CD14-positive monocyte (primary cell): ENCODE data around the gene VAMP2. TPM values are rescaled to one million over a fixed set of nuclear protein-coding genes. Genes with fewer than 3 reads are reported as not detected.

Experiments
- DNase-seq, 3 donors: peaks; one replicate each; pipeline ENCODE4 v3.0.0-alpha.2; 2011 to 2022
- H2AFZ ChIP-seq: 2 replicates; pipeline ENCODE4 v1.6.0; 2012; ENCODE audit warnings: mild to moderate bottlenecking, low read depth, low read length, inconsistent platforms; ENCODE audit not compliant: insufficient read depth, poor library complexity, severe bottlenecking
- H3K27ac ChIP-seq, 2 donors: 1 replicate in 1 of 2; 2 replicates in 1 of 2; pipeline ENCODE4 v1.5.1; 2012 to 2013; ENCODE audit warnings: low read length in 2 of 2, control low read depth in 1 of 2, inconsistent platforms in 1 of 2, low read depth in 1 of 2, mild to moderate bottlenecking in 1 of 2
- H3K27me3 ChIP-seq, 2 donors: one replicate each; pipeline versions ENCODE4 v1.6.0 to v1.6.1; 2011 to 2013; ENCODE audit warnings: low read length in 2 of 2; ENCODE audit not compliant: control insufficient read depth in 2 of 2, insufficient read depth in 2 of 2
- H3K36me3 ChIP-seq, 2 donors: replicated peaks in 1 of 2; 1 replicate in 1 of 2; 2 replicates in 1 of 2; pipeline versions ENCODE4 v1.5.1 to v1.6.1; 2012 to 2013; ENCODE audit warnings: low read length in 2 of 2, control low read depth in 1 of 2, inconsistent platforms in 1 of 2, mild to moderate bottlenecking in 1 of 2; ENCODE audit not compliant: insufficient read depth in 2 of 2, control insufficient read depth in 1 of 2
- H3K4me1 ChIP-seq, 2 donors: 1 replicate in 1 of 2; 2 replicates in 1 of 2; pipeline versions ENCODE4 v1.5.1 to v1.6.1; 2012 to 2013; ENCODE audit warnings: low read length in 2 of 2, control low read depth in 1 of 2, inconsistent platforms in 1 of 2, mild to moderate bottlenecking in 1 of 2, moderate library complexity in 1 of 2; ENCODE audit not compliant: insufficient read depth in 2 of 2, control insufficient read depth in 1 of 2
- H3K4me2 ChIP-seq: replicated peaks from 2 replicates; pipeline ENCODE3; 2012; ENCODE audit warnings: low read length, moderate library complexity, mild to moderate bottlenecking; ENCODE audit not compliant: poor library complexity, severe bottlenecking; ENCODE audit errors: extremely low read depth
- H3K4me3 ChIP-seq, 3 experiments: fragments of 200-600 bp in 1 of 3; sonication (generic) in 1 of 3; replicated peaks in 1 of 3; 1 replicate in 2 of 3; 2 replicates in 1 of 3; pipeline ENCODE4 v1.5.1; 2011 to 2013; ENCODE audit warnings: low read length in 3 of 3, mild to moderate bottlenecking in 3 of 3, control low read depth in 2 of 3, low read depth in 2 of 3, inconsistent platforms in 1 of 3, moderate library complexity in 1 of 3
- H3K79me2 ChIP-seq: 2 replicates; pipeline ENCODE4 v1.6.0; 2012; ENCODE audit warnings: mild to moderate bottlenecking, control low read depth, inconsistent platforms, low read length, moderate library complexity; ENCODE audit not compliant: insufficient read depth
- H3K9ac ChIP-seq: 2 replicates; pipeline ENCODE4 v1.6.0; 2017; ENCODE audit warnings: low read length, mild to moderate bottlenecking; ENCODE audit not compliant: insufficient read depth, poor library complexity, severe bottlenecking
- H3K9me3 ChIP-seq, 2 donors: replicated peaks in 1 of 2; 1 replicate in 1 of 2; 2 replicates in 1 of 2; pipeline versions ENCODE4 v1.5.1 to v1.6.1; 2012 to 2013; ENCODE audit warnings: low read length in 2 of 2, control low read depth in 1 of 2; ENCODE audit not compliant: control insufficient read depth in 1 of 2, insufficient read depth in 1 of 2
- H4K20me1 ChIP-seq: 2 replicates; pipeline ENCODE4 v1.6.0; 2012; ENCODE audit warnings: mild to moderate bottlenecking, low read length, control low read depth, moderate library complexity; ENCODE audit not compliant: insufficient read depth
- H3K27ac Mint-ChIP-seq, 7 donors: one replicate each; pipeline ENCODE4 v1.8.0; 2020; ENCODE audit warnings: mild to moderate bottlenecking in 7 of 7, mixed read lengths in 7 of 7, moderate library complexity in 6 of 7, inconsistent platforms in 2 of 7
- H3K27me3 Mint-ChIP-seq, 3 donors: one replicate each; pipeline ENCODE4 v1.8.0; 2021 to 2022; ENCODE audit warnings: low read depth in 3 of 3, mild to moderate bottlenecking in 3 of 3, mixed read lengths in 3 of 3, moderate library complexity in 3 of 3, inconsistent platforms in 1 of 3
- H3K36me3 Mint-ChIP-seq, 2 donors: one replicate each; pipeline ENCODE4 v1.8.0; 2020; ENCODE audit warnings: mixed read lengths in 2 of 2, inconsistent platforms in 1 of 2, mild to moderate bottlenecking in 1 of 2
- H3K4me1 Mint-ChIP-seq: one replicate; pipeline ENCODE4 v1.8.0; 2020; ENCODE audit warnings: mild to moderate bottlenecking, mixed read lengths
- H3K4me3 Mint-ChIP-seq, 2 donors: one replicate each; pipeline ENCODE4 v1.8.0; 2020; ENCODE audit warnings: mild to moderate bottlenecking in 2 of 2, mixed read lengths in 2 of 2, moderate library complexity in 1 of 2
- H3K9me3 Mint-ChIP-seq, 7 donors: one replicate each; pipeline ENCODE4 v1.8.0; 2020 to 2022; ENCODE audit warnings: mixed read lengths in 7 of 7, mild to moderate bottlenecking in 6 of 7, moderate library complexity in 6 of 7, inconsistent platforms in 2 of 7
- WGBS: methylation state at CpG from one replicate; pipeline ENCODE4 v1.1.5; 2013; ENCODE audit warnings: missing lambda C conversion rate; ENCODE audit not compliant: insufficient coverage; 5-methylcytosine and 5-hydroxymethylcytosine counted together
- intact Hi-C, 2 donors: fragments of 100-400 bp; cut with micrococcal nuclease; formaldehyde crosslinking; loops; one replicate each; pipeline versions ENCODE4 v1.15.0 to v1.15.1; 2023
- polyA plus RNA-seq, 3 donors: library from polyadenylated mRNA; depleted of rRNA in 1 of 3; unstranded in 2 of 3; stranded (reverse) in 1 of 3; fragments of 300-500 nt in 2 of 3; fragments of >200 nt in 1 of 3; fragmentation: Illumina TruSeq in 2 of 3; gene quantifications; 1 replicate in 2 of 3; 2 replicates in 1 of 3; pipeline ENCODE4 v1.2.3, GENCODE V29; 2012 to 2021
- TF ChIP-seq, protein P1 (sequence below): fragments of 200-600 bp; IDR thresholded peaks from one replicate; pipeline ENCODE4 v1.8.0; 2022; ENCODE audit warnings: antibody characterized with exemption, mild to moderate bottlenecking

Gene VAMP2
- polyA plus RNA-seq, 3 donors: 10.2 to 139 (median 14.5) TPM

DNA sequence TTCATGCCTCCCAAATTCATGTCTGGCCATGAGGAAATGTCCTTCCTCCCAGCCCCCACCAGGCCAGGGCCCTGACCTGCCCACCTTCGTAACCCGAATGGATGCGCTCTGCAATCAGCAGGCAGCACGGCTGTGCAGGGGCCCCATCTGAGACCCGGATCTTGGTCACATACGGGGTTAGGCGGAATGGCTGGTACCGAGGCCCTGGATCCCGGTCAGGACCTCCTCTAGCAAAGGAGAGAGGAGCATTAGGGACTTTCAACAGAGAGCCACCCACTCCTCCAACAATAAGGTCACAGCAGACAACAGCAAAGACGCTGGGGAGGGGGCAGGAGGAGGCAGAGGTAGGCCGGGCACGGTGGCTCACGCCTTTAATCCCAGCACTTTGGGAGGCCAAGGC lies 14.2 kb downstream of the VAMP2 start:
- H3K9me3 ChIP-seq: no peaks in the 10 kb centered on the region
- peaks cover 21 to 36% of the 10 kb centered on the region in 2 donors for H3K4me1 ChIP-seq
- no peak overlapping the region for H2AFZ ChIP-seq
- H3K36me3 ChIP-seq: peaks cover 67 to 72% of the 10 kb centered on the region in 2 donors
- Mint-ChIP-seq H3K9me3 (peaks cover 0 to 4% (median 0%) of the 10 kb centered on the region in 7 donors), H3K4me3 (no peak overlapping the region), H3K27ac (peak overlapping the region in 1 of 7 donors; percentile 35), H3K36me3 (peaks cover 68 to 77% of the 10 kb centered on the region in 2 donors), H3K27me3 (peaks cover 0 to 14% (median 0%) of the 10 kb centered on the region in 3 donors), H3K4me1 (peaks cover 27% of the 10 kb centered on the region)
- DNase-seq: no peak
- no peak overlapping the region for H3K27ac ChIP-seq
- H3K4me2 ChIP-seq: no peak overlapping the region
- intact Hi-C loops: loop anchor here in 1 of 2 donors (1.0 kb wide), 1 partner anchor 9 kb away; no protein-coding TSS in a partner anchor
- no CpG with 5 or more reads among the region's 13 CpGs for WGBS
- no peaks in the 10 kb centered on the region for H3K27me3 ChIP-seq
- H3K4me3 ChIP-seq: no peak overlapping the region
- TF ChIP-seq, protein P1, sequence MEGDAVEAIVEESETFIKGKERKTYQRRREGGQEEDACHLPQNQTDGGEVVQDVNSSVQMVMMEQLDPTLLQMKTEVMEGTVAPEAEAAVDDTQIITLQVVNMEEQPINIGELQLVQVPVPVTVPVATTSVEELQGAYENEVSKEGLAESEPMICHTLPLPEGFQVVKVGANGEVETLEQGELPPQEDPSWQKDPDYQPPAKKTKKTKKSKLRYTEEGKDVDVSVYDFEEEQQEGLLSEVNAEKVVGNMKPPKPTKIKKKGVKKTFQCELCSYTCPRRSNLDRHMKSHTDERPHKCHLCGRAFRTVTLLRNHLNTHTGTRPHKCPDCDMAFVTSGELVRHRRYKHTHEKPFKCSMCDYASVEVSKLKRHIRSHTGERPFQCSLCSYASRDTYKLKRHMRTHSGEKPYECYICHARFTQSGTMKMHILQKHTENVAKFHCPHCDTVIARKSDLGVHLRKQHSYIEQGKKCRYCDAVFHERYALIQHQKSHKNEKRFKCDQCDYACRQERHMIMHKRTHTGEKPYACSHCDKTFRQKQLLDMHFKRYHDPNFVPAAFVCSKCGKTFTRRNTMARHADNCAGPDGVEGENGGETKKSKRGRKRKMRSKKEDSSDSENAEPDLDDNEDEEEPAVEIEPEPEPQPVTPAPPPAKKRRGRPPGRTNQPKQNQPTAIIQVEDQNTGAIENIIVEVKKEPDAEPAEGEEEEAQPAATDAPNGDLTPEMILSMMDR: no peak
- H3K79me2 ChIP-seq: peaks cover 19% of the 10 kb centered on the region
- H3K9ac ChIP-seq: no peak overlapping the region
- H4K20me1 ChIP-seq: peaks cover 96% of the 10 kb centered on the region

DNA sequence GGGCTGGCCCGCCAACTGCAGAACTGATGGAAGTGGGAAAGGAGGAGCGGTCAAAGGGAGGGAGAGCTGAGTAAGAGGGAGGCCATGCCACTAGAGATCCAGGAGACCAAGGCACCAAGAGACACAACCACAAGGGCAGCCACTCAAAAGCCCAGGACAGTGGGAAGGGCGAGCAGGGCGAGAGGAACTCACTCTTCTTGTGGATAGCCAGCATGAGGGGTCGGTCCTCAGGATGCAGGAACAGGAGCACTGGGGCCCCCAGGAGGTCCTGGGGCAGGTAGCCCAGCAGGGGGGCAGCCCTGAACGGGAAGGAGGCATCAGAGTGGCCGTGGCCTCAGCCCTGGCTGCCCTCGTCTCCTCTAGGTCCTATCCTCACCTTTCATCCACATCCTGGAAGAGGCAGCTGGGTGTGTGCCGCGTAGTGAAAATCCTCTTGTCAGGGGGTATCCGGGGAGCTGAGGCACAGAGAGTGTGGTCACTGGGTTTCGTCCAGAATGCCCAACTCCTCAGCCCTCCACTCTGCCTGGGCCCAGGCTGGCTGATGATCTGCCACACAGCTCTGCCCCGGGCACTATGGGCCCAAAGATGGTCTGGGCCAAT lies 14.8 kb downstream of the VAMP2 start:
- H3K9me3 ChIP-seq: no peaks in the 10 kb centered on the region
- H3K79me2 ChIP-seq: peaks cover 19% of the 10 kb centered on the region
- no peaks in the 10 kb centered on the region for H3K27me3 ChIP-seq
- no peak overlapping the region for H3K4me3 ChIP-seq
- H3K4me1 Mint-ChIP-seq: peaks cover 20% of the 10 kb centered on the region
- peaks cover 96% of the 10 kb centered on the region for H4K20me1 ChIP-seq
- peak overlapping the region in 1 of 7 donors; percentile 35 for H3K27ac Mint-ChIP-seq
- TF ChIP-seq, protein P1: no peak
- H3K4me1 ChIP-seq: peaks cover 14 to 29% of the 10 kb centered on the region in 2 donors
- H3K27me3 Mint-ChIP-seq: peaks cover 0 to 14% (median 0%) of the 10 kb centered on the region in 3 donors
- no peak overlapping the region for H2AFZ ChIP-seq
- DNase-seq: no peak
- no peak overlapping the region for H3K27ac ChIP-seq
- H3K9ac ChIP-seq: no peak overlapping the region
- H3K36me3 ChIP-seq: peaks cover 72 to 79% of the 10 kb centered on the region in 2 donors
- intact Hi-C loops: loop anchor here in 1 of 2 donors (1.0 kb wide), 1 partner anchor 9 kb away; no protein-coding TSS in a partner anchor
- H3K4me2 ChIP-seq: no peak overlapping the region
- WGBS: 95% methylated on average over 12 of the region's 13 CpGs
- H3K9me3 Mint-ChIP-seq: no peaks in the 10 kb centered on the region
- peaks cover 67 to 79% of the 10 kb centered on the region in 2 donors for H3K36me3 Mint-ChIP-seq
- H3K4me3 Mint-ChIP-seq: no peak overlapping the region
